WERI-Rb-1 (cell line): ENCODE measurements around the gene PELI1.

ENCODE experiments used
- DNase-seq: peaks from one replicate; pipeline ENCODE4 v3.0.0-alpha.2; 2020
- H3K27ac ChIP-seq: fragments of 250-450 bp; sonication (Bioruptor Pico); 2 replicates; pipeline ENCODE4 v1.5.1; 2020; ENCODE audit warnings: mild to moderate bottlenecking, moderate library complexity
- H3K27me3 ChIP-seq: fragments of 250-450 bp; sonication (Bioruptor Pico); 2 replicates; pipeline ENCODE4 v1.5.1; 2021; ENCODE audit warnings: mild to moderate bottlenecking, low read depth, moderate library complexity; ENCODE audit not compliant: insufficient read depth, severe bottlenecking
- H3K36me3 ChIP-seq: fragments of 250-450 bp; sonication (Bioruptor Pico); 2 replicates; pipeline ENCODE4 v1.5.1; 2020; ENCODE audit warnings: mild to moderate bottlenecking, moderate library complexity
- H3K4me3 ChIP-seq: 2 replicates; pipeline ENCODE4 v1.5.1; 2011; ENCODE audit warnings: low read depth, mild to moderate bottlenecking, control low read depth, low read length
- H3K9me3 ChIP-seq: fragments of 250-450 bp; sonication (Bioruptor Pico); 2 replicates; pipeline ENCODE4 v1.5.1; 2021; ENCODE audit warnings: mild to moderate bottlenecking, moderate library complexity; ENCODE audit not compliant: severe bottlenecking
- TF ChIP-seq, protein P1 (sequence below): IDR thresholded peaks from 2 replicates; pipeline ENCODE4 v1.5.1; 2011; ENCODE audit warnings: low read depth, mild to moderate bottlenecking, control low read depth, inconsistent platforms, low read length

PELI1 gene

DNA sequence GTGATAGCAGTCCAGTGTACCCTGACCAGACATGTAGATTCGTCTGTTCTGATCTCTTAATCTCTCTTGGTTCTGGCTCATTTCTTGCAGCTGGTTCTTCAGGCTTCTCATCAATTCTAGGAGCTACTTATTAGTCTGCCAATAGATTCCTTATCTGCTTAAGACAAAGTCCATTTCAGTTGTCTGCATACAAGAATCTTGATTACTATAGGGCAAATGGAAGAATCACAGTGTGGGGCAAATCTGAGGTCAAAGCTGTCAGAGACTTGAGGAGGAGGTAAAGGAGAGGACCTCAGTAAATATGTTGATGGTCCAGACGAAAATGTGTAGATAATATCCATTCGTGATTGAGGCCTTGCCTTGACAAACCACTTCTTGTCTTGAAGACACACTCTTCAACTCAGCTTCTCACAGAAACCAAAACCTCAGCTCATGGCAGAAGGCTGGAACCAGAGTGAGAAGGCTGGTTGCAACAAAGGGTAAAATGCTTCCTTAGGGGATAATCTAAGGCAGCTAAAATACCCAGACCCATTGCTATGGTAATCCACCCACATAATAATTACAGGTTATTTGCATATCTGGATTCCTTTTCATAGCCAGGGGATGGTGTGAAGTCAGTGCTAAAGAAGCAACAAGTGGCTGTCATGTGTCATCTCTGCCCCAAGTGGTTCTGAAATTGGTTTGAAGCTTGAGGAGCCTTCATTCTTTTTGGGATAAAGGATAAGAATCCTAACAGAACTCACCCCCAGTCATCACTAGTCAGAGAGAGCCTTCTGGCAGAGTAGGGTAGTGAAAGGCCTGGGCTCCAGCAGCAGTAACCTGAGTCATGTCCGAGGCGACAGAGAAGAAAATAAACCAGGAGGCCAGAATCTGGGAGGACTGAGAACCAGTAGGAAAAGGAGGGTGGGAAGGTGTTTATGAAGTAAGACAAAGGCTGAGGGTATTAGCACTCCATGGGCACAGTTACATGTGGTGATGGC lies 29.2 kb upstream of the PELI1 start:
- TF ChIP-seq, protein P1, sequence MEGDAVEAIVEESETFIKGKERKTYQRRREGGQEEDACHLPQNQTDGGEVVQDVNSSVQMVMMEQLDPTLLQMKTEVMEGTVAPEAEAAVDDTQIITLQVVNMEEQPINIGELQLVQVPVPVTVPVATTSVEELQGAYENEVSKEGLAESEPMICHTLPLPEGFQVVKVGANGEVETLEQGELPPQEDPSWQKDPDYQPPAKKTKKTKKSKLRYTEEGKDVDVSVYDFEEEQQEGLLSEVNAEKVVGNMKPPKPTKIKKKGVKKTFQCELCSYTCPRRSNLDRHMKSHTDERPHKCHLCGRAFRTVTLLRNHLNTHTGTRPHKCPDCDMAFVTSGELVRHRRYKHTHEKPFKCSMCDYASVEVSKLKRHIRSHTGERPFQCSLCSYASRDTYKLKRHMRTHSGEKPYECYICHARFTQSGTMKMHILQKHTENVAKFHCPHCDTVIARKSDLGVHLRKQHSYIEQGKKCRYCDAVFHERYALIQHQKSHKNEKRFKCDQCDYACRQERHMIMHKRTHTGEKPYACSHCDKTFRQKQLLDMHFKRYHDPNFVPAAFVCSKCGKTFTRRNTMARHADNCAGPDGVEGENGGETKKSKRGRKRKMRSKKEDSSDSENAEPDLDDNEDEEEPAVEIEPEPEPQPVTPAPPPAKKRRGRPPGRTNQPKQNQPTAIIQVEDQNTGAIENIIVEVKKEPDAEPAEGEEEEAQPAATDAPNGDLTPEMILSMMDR, result no peak
- H3K36me3 ChIP-seq, result no peaks in the 10 kb centered on the region
- H3K27ac ChIP-seq, result no peak overlapping the region
- H3K27me3 ChIP-seq, result no peaks in the 10 kb centered on the region
- H3K9me3 ChIP-seq, result no peaks in the 10 kb centered on the region
- H3K4me3 ChIP-seq, result no peak overlapping the region
- DNase-seq, result no peak

DNA sequence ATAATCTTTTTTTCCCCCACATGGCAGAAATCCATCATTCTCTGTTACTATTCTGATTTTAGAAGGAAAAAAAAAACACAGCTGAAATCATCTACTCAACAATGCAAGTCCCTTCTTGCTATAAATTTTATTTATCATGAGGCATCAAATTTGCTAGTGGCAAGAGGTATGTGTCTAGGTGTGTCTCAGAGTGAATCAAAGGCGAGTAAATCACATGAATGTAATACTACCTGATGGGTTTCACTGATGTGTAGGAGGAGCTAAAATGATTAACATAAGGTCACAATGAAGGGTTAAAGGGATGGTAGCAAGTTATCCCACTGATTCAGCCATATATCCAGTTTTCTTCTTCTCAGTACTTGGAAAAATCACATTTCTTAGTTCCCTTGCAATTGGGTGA lies 24.5 kb upstream of the PELI1 start:
- TF ChIP-seq, protein P1, result no peak
- no peak for DNase-seq
- Histone ChIP-seq H3K27me3 (no peaks in the 10 kb centered on the region), H3K27ac (no peak overlapping the region), H3K4me3 (no peak overlapping the region), H3K36me3 (no peaks in the 10 kb centered on the region), H3K9me3 (no peaks in the 10 kb centered on the region)

DNA sequence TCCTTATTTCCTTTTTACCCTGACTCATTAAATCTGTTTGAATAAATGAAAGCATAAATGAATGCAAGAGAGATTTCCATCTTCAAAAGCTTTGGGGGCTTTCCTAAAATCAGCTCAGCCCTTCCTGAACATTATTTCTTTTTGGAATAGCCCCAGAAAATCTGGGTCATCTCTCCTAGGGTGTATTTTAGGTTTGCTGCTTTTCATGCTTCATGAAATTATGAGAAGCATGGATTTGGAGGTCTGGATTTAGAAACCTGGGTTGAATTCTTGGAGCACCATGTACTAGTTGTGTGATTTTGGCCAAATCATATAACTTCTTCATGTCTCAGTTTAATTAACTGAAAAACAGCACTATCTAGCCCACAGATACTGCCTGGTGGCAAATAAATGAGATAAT lies 24.0 kb upstream of the PELI1 start:
- Histone ChIP-seq H3K27ac (no peak overlapping the region), H3K9me3 (no peaks in the 10 kb centered on the region), H3K36me3 (no peaks in the 10 kb centered on the region), H3K4me3 (no peak overlapping the region), H3K27me3 (no peaks in the 10 kb centered on the region)
- DNase-seq, result no peak
- TF ChIP-seq, protein P1, result no peak

DNA sequence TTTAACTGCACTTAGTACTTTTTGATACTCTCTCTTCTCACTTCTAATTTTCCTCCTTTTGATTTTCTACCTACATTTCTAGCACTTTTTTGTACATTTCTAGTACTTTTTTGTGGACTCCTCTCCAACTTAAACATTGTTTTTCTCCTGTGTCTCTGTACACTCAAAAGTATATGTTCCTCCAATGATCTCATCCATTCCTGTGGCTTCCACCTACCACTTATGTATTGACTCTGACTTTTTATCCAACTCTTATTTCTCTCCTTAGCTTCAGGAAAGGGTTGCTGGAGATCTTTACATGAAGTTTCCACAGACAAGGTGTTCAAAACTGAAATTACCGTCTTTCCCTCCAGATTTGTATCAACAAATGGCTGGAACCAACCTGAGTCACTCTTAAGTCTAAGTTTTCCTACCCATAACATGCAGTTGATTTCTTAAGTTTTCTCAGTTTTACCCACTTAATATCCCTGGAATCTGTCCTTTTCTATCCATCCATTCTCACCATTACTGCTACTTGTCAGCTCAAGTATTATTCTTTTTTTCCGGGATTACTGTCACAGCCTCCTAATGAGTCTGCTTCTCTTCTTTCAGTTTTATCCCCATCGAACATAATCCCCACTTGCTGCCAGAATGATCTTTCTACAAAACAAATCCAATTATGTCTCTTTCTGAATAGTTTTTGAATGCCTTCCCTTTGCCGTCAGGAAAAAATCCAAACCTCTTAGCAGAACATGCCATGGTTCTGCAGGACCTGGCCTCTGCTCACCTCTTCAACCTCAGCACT lies 22.6 kb upstream of the PELI1 start:
- TF ChIP-seq, protein P1, result no peak
- no peaks in the 10 kb centered on the region for H3K27me3 ChIP-seq
- H3K9me3 ChIP-seq, result no peaks in the 10 kb centered on the region
- no peak for DNase-seq
- H3K4me3 ChIP-seq, result no peak overlapping the region
- H3K36me3 ChIP-seq, result no peaks in the 10 kb centered on the region
- H3K27ac ChIP-seq, result no peak overlapping the region

DNA sequence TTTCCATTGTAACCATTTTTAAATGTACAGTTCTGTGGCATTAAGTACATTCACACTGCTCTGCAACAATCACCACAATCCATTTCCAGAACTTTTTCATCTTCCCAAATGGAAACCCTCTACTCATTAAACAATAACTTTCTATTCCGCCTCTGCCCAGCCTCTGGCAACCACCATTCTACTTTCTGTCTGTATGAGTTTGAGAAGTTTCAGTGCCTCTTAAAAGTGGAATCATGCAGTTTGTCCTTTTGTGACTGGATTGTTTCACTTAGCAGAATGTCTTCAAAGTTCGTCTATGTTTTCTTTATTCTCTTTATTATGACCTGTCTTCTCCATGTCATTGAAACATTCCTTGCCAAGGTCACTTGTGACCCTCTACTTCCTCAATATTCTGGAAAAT lies 22.0 kb upstream of the PELI1 start:
- H3K27ac ChIP-seq, result no peak overlapping the region
- H3K36me3 ChIP-seq, result no peaks in the 10 kb centered on the region
- no peaks in the 10 kb centered on the region for H3K9me3 ChIP-seq
- H3K27me3 ChIP-seq, result no peaks in the 10 kb centered on the region
- H3K4me3 ChIP-seq, result no peak overlapping the region
- TF ChIP-seq, protein P1, result no peak
- no peak for DNase-seq
